Fibroblast of the aortic adventitia (primary cell): Measurements from ENCODE around the gene SAT2. TPM values are rescaled to one million over a fixed set of nuclear protein-coding genes. Genes with fewer than 3 reads are reported as not detected.
"Not testable (repeated sequence)": the region's sequence is repeated elsewhere in the genome, so short reads cannot be mapped to it uniquely, and the experiment has no call there.

Experiments
- DNase-seq: peaks from one replicate; pipeline ENCODE4 v3.0.0-alpha.2; 2010; ENCODE audit warnings: low read depth
- H3K4me3 ChIP-seq: 2 replicates; pipeline ENCODE4 v1.5.1; 2011; ENCODE audit warnings: low read depth, mild to moderate bottlenecking, control low read depth, low read length, moderate library complexity
- total RNA-seq: library from RNA; depleted of rRNA; stranded (reverse); fragments of >200 nt; gene quantifications from 2 replicates; pipeline ENCODE4 v1.2.3, GENCODE V29; 2012; ENCODE audit warnings: low replicate concordance
- TF ChIP-seq, protein P1 (sequence below): IDR thresholded peaks from 2 replicates; pipeline ENCODE4 v1.5.1; 2011; ENCODE audit warnings: mild to moderate bottlenecking, low read length, control low read depth, inconsistent platforms; ENCODE audit not compliant: insufficient read depth

The SAT2 gene
- total RNA-seq, 1 donor: 34.5 TPM

DNA sequence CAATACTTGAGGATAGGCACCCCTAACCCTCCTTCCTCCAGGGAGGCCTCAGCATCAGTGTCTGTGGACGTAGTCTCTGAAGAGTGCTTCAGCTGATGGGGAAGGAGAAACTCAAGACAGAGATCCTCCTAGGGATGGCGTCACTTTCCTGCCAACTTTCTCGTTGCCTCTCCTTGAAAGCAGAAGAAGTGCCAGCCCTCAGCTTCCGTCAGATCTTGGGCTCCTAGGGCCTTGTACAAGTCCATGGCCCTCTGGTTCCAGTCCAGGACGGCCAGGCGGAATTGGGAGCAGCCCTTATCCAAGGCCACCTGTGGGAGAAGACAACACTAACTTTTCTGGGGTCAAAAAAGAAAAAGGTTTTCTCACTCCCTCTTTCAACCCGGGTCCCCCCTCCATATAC, 1.3 kb downstream of the SAT2 start:
- H3K4me3 ChIP-seq: peak overlapping the region; percentile 88
- DNase-seq: no peak
- TF ChIP-seq, protein P1, sequence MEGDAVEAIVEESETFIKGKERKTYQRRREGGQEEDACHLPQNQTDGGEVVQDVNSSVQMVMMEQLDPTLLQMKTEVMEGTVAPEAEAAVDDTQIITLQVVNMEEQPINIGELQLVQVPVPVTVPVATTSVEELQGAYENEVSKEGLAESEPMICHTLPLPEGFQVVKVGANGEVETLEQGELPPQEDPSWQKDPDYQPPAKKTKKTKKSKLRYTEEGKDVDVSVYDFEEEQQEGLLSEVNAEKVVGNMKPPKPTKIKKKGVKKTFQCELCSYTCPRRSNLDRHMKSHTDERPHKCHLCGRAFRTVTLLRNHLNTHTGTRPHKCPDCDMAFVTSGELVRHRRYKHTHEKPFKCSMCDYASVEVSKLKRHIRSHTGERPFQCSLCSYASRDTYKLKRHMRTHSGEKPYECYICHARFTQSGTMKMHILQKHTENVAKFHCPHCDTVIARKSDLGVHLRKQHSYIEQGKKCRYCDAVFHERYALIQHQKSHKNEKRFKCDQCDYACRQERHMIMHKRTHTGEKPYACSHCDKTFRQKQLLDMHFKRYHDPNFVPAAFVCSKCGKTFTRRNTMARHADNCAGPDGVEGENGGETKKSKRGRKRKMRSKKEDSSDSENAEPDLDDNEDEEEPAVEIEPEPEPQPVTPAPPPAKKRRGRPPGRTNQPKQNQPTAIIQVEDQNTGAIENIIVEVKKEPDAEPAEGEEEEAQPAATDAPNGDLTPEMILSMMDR: no peak

DNA sequence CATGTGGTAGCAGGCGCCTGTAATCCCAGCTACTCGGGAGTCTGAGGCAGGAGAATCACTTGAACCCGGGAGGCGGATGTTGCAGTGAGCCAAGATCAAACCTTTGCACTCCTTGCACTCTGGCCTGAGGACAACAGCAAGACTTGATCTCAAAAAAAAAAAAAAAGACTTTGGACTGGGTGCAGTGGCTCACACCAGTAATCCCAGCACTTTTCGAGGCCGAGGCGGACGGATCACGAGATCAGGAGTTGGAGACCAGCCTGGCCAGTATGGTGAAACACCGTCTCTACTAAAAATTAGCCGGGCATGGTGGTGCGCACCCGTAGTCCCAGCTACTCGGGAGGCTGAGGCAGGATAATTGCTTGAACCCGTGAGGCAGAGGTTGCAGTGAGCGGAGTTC, 1.9 kb downstream of the SAT2 start:
- H3K4me3 ChIP-seq, DNase-seq: not testable (repeated sequence)

DNA sequence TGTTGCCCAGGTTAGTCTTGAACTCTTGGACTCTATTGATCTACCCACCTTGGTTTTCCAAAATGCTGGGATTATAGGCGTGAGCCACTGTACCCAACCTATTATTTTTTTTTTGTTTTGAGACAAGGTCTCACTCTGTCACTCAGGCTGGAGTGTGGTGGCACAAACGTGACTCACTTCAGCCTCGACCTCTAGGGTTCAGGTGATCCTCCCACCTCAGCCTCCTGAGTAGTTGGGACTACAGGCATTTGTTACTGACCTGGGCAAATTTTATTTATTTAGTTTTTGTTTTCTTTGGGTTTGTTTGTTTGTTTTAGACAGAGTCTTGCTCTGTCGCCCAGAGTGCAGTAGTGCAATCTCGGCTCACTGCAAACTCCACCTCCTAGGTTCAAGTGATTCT, 4.0 kb downstream of the SAT2 start:
- no peak overlapping the region for H3K4me3 ChIP-seq
- no peak for DNase-seq
- TF ChIP-seq, protein P1: no peak

DNA sequence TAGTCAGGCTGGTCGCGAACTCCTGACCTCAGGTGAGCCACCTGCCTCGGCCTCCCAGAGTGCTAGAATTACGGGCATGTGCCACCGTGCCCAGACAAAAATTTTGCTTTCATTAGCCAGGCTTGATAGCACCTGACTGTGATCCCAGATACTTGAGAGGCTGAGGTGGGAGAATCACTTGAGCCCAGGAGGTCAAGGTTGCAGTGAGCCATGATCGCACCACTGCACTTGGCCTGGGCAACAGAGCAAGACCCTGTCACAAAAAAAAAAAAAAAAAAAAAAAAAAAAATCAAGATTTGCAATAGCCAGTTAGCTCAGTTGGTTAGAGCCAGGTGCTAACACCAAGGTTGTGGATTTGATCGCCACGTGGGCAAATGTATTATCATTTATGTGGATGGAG, 6.8 kb downstream of the SAT2 start:
- TF ChIP-seq, protein P1: no peak
- H3K4me3 ChIP-seq: no peak overlapping the region

DNA sequence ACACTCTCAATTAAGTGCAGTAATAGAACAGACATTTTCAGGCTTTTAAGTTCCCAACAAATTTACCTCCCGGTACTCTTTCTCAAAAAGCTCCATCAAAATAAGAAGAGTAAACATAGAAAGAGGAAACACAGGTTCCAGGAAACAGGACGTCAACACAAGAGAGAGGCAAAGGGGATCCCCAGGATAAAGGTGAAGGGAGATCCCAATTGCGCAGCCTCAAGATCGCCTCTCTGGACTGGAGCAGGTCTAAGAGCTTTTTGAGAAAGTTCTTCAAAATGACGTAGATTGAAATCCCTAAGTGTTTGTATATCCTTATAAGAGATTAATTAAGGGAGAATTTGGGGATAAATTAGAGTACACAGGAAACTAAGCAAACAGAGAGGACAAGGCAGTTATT, 9.0 kb downstream of the SAT2 start:
- TF ChIP-seq, protein P1: no peak
- no peak for DNase-seq
- no peak overlapping the region for H3K4me3 ChIP-seq

More for the DNA sequence above, 6.8 kb downstream of the SAT2 start:
- DNase-seq: no peak

DNA sequence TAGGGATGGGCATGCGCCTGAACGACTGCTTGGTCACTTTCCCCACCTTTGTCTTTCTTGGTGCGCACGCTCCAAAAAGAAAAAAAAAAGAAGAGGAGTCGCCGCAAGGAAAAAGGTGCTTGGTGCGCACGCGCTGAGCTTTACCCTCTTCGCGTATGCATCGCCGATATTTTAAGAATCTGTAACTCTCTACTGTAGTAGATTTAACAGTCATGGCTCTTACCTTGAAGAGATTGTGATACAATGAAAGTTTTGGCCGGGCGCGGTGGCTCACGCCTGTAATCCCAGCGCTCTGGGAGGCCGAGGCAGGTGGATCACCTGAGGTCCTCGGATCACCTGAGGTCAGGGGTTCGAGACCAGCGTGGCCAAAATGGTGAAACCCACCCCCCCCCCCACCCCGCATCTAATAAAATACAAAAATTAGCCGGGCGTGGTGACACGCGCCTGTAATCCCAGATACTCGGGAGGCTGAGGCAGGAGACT, 12.3 kb downstream of the SAT2 start:
- H3K4me3 ChIP-seq: peak overlapping the region; percentile 62
- TF ChIP-seq, protein P1: no peak
- DNase-seq: no peak

DNA sequence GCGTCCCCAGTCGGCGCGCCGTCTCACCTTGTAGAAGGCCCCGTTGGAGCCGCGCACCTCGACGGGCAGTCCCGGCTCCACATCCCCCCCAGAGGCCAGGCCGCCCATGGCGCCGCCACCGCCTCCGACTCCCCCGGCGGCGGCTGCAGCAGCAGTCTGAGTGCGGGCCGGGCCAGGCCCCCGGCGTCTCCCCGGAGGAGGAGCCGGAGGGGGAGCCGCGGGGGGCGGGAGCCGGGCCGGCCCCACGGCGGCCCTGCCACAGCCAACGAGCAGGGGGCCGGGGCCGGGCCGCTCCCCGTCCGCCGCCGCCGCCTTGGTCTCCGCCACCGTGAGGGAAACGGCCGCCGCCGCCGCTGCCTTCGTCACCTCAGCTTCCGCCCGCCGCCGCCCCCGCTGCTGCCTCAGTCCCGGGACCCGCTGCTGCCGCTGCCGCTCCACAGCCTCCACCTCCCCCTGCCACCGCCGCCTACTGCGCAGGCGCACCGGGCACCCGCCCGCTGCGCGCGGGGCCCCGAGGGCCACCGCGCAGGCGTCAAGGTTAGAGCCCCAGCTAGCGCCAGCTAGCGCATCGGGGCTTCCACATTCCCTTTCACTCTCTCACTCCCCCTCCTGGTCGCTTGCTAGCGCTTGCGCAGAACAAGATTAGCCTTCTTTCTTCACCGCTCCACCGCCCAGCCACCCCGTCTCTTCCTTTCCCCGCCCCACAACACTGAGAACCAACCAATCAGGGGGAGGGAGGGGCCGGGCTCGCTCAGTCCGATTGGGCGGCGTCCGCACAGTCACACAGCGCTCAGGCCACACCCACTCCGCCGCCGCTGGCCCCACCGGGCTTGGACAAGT, 13.0 kb downstream of the SAT2 start, which contains the start of gene FXR2:
FXR2 (minus strand) TSS at position 473 of the 840 bp plus-strand sequence; CDS start at position 108, 365 bp downstream.
- H3K4me3 ChIP-seq: peak within 1 kb of the TSS; percentile 75
- TF ChIP-seq, protein P1: peak; percentile 71
- peak; percentile 100 for DNase-seq
